HG02938 (cell line): ENCODE data around the gene GGT6.

ENCODE experiments used
- ATAC-seq: cut with Tn5 transposase; IDR thresholded peaks from one replicate; pipeline ENCODE4 v1.9.1; 2021; ENCODE audit warnings: mild to moderate bottlenecking, moderate library complexity; ENCODE audit not compliant: unreplicated experiment

The GGT6 gene

GRCh38 chr17:4576729-4577322 lies 16.4 kb upstream of the GGT6 start:
- ATAC-seq, result no peak

- ATAC-seq, result no peak
Measured at GRCh38 chr17:4576161-4576558, 15.8 kb upstream of the GGT6 start.

GRCh38 chr17:4574448-4575045 lies 14.2 kb upstream of the GGT6 start:
- ATAC-seq, result no peak

- no peak for ATAC-seq
Measured at GRCh38 chr17:4573669-4574068, 13.3 kb upstream of the GGT6 start.

- ATAC-seq, result no peak
Measured at GRCh38 chr17:4573115-4573514, 12.7 kb upstream of the GGT6 start.

- ATAC-seq, result no peak
Measured at GRCh38 chr17:4572131-4572530, 11.8 kb upstream of the GGT6 start.

- no peak for ATAC-seq
Measured at GRCh38 chr17:4569591-4569990, 9.2 kb upstream of the GGT6 start.

GRCh38 chr17:4566785-4567184 lies 6.4 kb upstream of the GGT6 start:
- ATAC-seq, result no peak

GRCh38 chr17:4565209-4566141 lies 5.1 kb upstream of the GGT6 start:
- no peak for ATAC-seq

- no peak for ATAC-seq
Measured at GRCh38 chr17:4562015-4562969, 1.9 kb upstream of the GGT6 start.

- ATAC-seq, result no peak
Measured at GRCh38 chr17:4560837-4561256, 470 bp upstream of the GGT6 start.

- no peak for ATAC-seq
Measured at GRCh38 chr17:4559966-4560365, 411 bp downstream of the GGT6 start.

GRCh38 chr17:4559139-4559791 lies 1.1 kb downstream of the GGT6 start:
- no peak for ATAC-seq

GRCh38 chr17:4558347-4558971 lies 1.9 kb downstream of the GGT6 start:
- no peak for ATAC-seq

GRCh38 chr17:4557626-4558346 lies 2.6 kb downstream of the GGT6 start:
- ATAC-seq, result no peak

- no peak for ATAC-seq
Measured at GRCh38 chr17:4556996-4557395, 3.4 kb downstream of the GGT6 start.

- no peak for ATAC-seq
Measured at GRCh38 chr17:4555873-4556759, 4.3 kb downstream of the GGT6 start.
